CD4-positive, alpha-beta T cell treated with Interleukin-4 for 4 hours (primary cell): ENCODE measurements around the gene ZMIZ1.
A peak's percentile ranks its signal among the peaks of the same experiment; 100 is the strongest.

Experiments
- DNase-seq: peaks from one replicate; pipeline ENCODE4 v3.0.0-alpha.2; 2020

Gene ZMIZ1

DNA sequence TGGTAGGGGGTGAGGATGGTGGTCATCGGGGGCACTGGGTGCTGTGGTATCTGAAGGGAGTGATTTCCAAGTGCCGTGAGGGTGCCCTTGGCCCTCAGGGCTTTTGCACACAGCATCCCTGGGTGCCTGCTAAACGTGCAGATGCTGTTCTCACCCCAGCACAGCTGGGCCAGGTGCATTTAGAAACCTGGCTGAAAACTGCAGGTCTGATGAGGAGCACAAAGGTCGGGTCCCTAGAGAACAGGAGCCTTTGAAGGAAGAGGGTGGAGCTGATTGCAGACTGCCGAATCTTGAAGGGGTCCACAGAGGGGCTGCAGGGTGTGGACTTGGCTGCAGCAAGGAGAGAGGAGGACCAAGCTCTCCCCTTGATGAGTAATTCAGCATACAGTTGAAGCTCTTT is 32.0 kb downstream of the ZMIZ1 start:
- DNase-seq: no peak

GRCh38 chr10:79101560-79102497 is 33.1 kb downstream of the ZMIZ1 start:
- no peak for DNase-seq

GRCh38 chr10:79102498-79102874 is 33.7 kb downstream of the ZMIZ1 start:
- no peak for DNase-seq

DNA sequence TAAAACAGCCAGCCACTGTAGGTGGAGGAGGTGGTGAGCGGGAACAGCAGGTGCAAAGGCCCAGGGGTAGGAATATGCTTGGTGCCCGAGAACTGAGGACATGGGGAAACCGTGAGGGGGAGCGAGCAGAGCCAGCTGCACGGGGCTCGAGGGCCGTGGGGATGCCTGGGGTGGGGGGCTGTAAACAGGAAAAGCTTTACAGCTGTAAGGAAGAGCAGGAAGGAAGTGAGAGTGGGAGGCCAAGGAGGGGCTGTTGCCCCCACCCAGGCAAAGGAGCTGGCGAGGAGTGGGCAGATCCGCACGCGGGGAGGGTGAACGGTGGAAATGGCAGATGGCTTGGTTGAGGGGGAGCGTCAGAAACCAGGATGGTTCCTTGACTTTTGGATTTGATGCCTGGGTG is 34.4 kb downstream of the ZMIZ1 start:
- DNase-seq: no peak

DNA sequence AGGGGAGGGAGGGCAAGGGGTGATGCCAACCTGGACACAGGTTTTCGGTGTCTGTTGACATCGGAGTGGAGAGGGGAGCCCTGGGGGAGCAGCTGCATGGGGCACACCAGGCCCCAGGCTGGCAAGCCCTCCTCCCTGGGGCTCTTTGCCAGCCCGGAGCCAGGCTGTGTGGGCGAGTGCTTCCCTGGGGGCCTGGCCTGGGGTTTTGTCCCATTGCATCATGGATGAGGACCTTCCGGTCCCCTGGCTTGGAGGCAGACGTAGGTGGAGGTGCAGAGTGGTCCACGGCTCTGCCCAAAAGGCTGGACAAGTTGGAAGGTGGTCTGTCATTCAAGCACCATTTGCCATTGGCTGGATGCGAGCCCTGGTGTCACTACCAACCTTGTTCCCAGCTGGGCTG is 34.8 kb downstream of the ZMIZ1 start:
- DNase-seq: no peak

- no peak for DNase-seq
These were observed 36.5 kb downstream of the ZMIZ1 start for GRCh38 chr10:79105150-79105739.

GRCh38 chr10:79105818-79106217 is 37.1 kb downstream of the ZMIZ1 start:
- no peak for DNase-seq

DNA sequence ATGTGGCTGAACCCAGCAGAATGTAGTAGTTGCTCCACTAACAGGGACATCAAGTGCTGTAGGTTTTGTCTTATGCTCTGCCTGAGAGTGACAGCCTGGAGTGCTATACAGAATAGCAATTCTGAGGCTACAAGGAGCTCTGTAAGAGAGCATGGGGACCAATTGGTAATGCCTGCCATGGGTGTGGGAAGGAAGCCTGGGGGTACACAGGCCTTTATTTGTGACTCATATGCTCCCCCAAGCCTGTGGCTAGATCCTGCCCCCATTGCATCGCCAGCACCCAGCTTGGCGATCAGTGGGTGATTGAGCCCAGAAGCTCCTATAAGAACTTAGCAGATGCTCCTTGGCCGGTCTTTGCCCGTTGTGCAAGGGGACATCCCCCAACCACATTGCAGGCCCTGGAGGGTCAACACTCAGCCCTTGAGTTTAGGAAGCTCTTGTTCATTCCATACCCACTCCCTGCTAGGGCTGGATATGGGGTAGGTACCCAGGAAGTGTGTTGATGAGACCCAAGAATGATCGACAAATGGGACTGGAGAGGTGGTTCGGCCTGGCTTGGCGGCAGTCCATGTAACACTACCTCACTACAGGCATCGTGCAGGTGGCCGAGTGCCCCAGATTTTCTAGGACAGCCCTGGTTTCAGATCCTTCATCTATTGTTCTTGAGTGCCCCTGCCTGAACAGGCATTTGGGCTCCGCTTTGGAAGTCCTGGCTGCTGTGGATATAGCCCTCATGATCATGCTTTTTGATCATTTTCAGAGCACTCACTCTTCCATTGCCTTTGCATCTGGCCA is 37.7 kb downstream of the ZMIZ1 start:
- no peak for DNase-seq

- no peak for DNase-seq
These were observed 39.0 kb downstream of the ZMIZ1 start for GRCh38 chr10:79107736-79108264.

DNA sequence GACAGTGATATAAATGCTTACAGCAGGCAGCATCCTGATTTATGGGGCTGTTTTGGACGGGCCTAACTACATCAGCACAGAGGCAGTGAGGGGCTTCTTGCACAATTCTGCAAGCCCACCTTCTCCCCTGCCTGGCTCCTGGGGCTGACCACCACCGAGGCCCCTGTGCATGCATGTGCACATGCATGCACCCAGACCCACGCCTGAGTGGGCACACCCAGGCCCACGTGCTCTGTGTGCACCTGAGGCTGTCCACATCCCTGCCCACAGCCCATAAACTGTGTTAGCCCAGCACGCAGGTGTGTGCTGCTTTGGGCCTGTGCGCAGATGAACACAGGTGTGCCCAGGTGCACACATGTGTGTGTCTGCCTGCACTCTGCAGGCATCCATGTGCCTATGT is 40.0 kb downstream of the ZMIZ1 start:
- no peak for DNase-seq

GRCh38 chr10:79111427-79111826 is 42.7 kb downstream of the ZMIZ1 start:
- no peak for DNase-seq

- DNase-seq: no peak
These were observed 43.3 kb downstream of the ZMIZ1 start for GRCh38 chr10:79111846-79112614.

DNA sequence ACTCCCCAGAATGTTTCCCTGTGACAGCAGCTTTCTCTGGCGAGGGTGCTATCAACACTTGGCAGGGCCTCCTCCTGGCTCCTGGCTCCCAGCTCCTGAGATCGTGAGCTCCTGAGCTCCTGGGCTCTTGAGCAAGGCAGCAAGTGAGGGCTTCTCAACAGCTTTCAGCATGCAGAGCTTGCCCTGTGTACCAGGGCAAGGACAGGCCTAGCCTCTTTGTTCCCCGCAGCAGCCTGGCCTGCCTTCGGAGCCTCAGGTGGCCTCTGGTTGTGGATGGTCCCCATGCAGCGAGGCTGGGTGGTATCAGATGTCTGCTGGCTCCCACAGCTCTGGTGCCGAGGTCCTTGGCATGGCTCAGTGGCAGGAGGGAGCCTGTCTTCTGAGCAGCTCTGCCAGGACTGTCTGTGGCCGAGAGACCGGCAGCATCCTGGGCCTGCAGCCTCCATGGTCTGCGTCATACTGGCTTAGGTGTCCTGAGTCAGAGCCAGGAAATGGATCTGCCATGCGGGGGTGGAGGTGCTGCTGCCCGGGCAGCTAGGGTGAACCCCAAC is 44.2 kb downstream of the ZMIZ1 start:
- no peak for DNase-seq

GRCh38 chr10:79113827-79114226 is 45.1 kb downstream of the ZMIZ1 start:
- no peak for DNase-seq

DNA sequence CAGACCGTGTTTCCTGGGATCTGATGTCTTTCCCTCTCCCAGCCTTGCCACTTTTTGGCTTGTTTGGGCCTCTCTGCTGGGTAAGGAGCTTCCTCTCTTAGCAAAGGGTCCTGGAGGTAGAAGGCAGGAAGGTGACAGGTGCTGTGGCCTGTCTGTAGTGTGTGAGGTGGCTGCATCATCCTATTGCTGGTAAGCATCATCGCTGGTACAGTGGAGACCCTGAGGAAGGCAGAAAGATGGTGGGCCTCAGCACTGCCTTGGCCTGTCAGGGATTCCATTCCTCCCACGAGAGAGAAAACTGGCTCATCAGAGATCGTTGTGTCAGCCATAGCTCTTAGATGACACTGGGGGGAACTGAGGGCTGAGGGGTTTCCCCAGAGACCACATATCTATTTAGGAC is 46.5 kb downstream of the ZMIZ1 start:
- no peak for DNase-seq

DNA sequence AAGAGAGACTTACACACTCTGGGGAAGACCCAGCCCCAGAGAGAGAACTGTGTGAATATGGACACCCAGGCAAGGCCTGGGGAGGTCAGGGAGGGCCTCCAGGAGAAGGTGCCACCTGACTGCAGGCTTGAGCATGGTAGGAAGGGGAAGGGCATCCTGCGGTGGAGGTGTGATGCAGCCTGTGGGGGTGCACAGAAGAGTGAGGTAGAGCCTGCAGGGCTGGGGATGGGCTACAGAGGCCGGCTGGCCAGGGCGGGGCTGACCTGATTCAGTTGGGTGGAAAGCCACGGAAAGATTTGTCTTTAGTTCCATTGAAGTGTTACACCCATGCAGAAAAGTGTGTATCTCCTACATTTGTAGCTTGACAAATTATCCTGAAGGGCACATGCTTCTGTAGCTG is 47.6 kb downstream of the ZMIZ1 start:
- peak; percentile 15 for DNase-seq

DNA sequence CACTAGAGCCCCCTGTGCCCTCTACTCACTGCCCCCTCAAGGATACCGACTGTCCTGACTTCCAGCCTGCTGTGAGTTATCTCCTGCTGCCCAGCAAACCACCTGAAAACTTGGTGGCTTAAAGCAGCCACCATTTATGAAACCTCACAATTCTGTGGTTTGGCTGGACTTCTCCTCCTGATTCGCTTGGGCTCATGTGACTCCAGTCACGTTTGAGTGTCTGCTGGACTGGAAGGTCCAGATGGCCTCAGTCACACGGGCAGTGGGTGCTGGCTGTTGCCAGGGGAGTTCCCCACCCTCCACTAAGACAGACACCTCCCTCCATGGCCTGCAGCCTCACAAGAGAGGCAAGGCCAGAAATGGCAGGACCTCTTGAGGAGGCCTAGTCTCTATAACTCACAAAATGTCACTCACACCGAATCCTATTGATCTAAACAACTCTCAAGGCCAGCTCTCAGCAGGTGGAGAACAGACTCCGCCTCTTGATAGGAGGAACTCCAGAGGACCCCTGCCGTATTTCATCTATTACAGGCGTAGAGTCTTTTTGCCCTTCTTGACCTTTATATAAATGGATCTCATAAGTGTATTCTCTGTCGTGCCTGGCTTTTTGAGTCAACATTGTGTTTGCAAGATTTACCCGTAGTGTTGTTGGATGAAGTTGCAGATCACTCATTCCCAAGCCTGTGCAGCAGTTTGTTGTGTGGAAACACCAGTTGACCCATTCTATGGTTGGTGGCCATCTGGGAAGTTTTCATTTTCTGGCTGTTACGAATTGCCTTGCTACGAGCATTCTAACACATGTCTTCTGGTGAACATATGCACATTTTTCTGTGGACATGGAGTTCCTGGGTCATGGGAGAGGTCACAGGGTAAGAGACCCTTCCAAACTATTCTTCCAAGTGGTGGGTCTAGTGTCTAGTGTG is 48.3 kb downstream of the ZMIZ1 start:
- DNase-seq: no peak

DNA sequence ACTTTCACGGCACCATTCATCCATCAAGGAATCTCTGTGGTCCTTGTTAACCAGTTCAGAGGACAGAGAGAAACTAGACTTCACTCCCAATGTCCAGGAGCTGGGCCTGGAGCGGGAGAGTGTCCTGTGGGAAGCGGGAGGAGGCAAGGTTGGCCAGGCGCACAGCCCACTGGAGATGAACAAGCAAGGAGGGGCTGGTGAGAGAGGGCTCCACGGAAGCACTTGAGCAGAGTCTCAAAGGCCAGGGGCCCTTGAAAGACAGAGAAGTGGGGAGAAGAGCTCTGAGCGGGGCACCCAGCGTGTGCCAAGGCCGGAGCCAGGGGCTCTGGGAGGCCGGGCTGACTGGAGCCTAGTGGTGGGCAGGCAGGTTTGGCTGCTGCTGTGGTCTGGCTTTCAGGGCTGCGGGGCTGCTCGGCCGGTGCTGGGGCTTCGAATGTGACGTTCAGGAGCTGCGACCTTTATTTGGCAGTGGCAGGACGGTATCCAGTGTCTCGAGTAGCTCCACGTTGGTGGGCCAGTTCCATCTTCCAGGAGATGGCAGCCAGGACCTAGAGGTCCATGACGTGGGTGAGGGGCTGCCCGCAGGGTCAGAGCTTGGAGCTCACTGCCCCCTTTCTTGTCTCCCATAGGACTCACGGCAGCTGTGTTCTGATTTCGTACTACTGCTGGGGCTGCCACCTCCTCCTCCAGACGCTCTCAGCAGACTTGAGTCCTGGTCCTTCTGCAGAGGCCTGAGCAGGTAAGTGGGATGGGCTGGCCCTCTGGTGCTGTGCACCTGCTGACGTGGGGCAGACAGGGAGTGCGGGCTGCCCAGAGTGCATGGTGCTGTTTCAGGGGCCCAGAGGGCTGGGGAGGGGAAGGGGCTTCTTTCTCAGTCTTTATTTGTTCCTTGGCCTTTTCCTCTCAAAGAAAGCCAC is 49.8 kb downstream of the ZMIZ1 start:
- no peak for DNase-seq

DNA sequence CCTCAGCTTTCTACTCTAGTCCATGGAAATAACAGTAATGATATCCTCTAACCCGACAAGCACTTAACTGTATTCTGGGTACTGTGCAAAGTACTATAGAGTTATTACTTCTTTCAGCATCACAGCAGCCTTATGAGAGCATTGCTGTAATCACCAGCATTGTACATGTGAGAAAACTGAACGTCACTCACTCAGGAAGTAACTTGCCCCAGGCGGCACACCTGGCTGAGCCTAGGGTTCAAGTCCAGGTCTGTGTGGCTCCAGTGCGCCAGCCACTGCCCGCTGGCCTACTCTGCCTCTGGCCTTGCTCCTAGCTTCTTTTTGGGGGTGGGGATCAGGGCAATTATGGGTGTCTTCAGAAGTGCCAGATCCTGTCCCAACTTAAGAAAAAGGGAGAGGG is 50.5 kb downstream of the ZMIZ1 start:
- DNase-seq: no peak

DNA sequence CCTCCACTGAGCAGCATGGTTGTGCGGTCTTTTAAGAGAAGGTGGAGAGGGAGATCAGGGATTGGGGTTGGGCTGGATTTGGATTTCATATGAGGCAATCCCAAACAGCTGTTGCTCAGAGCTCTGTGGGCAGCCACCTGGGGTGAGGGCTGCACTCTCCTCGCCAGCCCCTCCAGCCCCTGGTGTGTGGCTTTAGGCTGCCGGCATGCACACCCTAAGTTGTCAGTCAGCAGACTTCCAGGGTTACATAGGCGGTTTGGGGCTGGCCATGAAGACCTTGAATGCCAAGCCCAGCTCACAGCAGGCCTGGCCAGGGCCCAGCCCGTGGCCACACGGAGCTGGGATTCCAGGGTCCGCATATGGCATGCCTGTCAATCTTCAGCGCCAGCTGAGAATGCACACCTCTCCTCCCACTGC is 54.8 kb downstream of the ZMIZ1 start:
- DNase-seq: no peak
